HT-29 (cell line): ENCODE measurements around the gene HRG. TPM values are rescaled to one million over a fixed set of nuclear protein-coding genes. Genes with fewer than 3 reads are reported as not detected.
A peak's percentile ranks its signal among the peaks of the same experiment; 100 is the strongest.
"Not testable (repeated sequence)": the region's sequence is repeated elsewhere in the genome, so short reads cannot be mapped to it uniquely, and the experiment has no call there.

Experiments used
- DNase-seq: peaks from one replicate; pipeline ENCODE4 v3.0.0-alpha.2; 2015; ENCODE audit warnings: low spot score
- total RNA-seq: library from RNA; depleted of rRNA; stranded (reverse); fragments of >200 nt; shearing (Covaris generic); gene quantifications from 2 replicates; pipeline ENCODE4 v1.2.3, GENCODE V29; 2014; rRNA removed

HRG gene
- total RNA-seq: not detected in 2 replicates

GRCh38 chr3:186665625-186666188, at the start of gene HRG:
Gene HRG (plus strand): TSS chr3:186666014. CDS start chr3:186666032, 18 bp downstream.
- DNase-seq: no peak

GRCh38 chr3:186616299-186616617, 49.6 kb upstream of the HRG start:
- no peak for DNase-seq

- peak; percentile 83 for DNase-seq
Measured at GRCh38 chr3:186617036-186617946, 48.5 kb upstream of the HRG start.

DNA sequence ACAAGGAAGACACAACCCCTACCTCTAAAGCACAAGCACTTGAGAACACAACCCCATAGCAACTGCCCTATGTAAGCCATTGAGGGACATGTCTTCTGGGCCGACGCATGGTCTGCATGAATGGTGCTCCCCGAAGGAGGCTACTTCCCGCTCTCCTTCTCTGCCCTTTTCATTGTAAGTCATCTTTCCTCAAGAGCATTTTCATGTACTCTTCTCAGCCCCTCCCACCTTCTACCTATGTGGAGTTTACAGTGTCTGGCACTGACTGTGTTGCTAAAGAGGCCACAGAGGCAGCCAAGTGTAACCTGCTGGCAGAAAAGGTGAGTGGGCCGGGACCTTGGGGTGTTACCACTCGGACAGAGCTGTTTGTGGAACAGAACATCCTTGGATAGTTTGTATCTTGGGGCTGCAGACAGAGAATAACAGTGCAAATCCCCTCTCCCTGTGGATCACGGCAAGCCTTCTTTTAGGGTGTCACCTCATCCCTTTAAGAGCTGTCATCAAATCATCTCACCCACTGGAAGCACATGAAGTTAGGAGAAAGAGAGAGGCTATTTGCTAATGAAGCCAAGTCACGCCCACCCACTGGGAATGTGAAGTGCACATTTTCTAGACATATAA, 47.4 kb upstream of the HRG start:
- DNase-seq: no peak

GRCh38 chr3:186619787-186620212, 46.0 kb upstream of the HRG start:
- no peak for DNase-seq

- DNase-seq: no peak
Measured at GRCh38 chr3:186620213-186621092, 45.4 kb upstream of the HRG start.

DNA sequence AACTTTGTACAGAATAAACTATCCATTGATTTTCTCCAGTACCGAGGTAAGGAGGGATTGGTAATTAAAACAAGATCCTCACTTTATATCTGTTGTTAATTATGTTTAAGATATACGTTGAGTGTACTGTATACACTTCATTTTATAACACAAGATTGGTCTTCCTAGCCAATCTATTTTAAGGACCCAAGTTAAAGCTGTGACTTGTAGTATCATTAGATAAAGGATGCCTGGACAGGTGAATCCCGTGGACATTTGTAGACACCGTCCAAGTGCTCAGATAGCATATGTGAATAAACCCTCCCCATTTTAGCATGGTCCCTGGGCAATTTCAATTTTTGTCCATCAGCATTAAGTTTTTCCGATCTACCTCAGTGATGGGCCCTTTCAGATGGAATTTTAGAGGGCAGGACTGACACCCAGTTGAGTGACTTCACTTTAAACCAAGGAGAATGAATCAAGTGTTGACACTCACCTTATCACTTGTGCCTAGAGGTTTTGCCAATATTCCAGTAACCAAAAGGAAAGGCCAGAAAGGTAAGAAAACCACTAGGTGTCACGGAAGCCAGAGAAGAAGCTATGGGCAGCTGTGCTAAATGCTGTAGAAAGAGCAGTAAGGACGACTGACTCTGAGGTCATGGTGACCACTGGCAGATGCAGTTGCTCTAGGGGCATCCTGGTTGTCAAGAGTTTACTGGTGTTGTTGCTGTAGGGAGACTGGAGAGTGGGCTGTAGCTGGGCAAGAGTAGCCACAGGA, 43.7 kb upstream of the HRG start:
- no peak for DNase-seq

DNA sequence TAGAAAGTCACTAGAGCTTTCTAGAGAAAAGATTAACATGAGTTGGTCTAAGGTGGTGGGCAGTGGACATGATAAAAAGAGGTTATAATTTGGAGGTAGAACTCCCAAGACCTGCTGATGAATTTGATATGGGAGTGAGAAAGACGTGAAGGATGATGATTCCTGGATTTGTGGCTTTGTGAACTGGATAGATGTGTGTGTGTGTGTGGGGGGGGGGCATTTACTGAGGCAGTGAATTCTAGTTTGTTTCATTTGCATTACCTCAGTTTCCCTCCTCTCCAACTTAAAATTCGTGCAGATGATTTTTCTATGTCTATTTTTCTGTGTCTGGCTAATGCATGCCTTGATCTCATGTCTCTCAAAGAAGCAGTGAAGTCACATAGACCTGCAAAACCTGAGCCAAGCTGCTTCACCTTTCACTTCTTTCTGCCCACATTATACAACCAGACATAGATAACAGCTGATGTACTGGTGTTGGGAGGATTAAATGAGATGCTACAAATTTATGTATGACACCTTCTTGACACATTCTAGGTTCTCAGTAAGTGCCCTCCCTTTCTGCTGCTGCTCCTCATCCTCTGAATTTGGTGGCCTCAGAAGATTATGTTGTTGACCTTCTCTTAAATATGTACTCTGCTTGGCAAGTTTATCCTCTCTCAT, 43.0 kb upstream of the HRG start:
- no peak for DNase-seq

- no peak for DNase-seq
Measured at GRCh38 chr3:186624598-186624997, 41.2 kb upstream of the HRG start.

DNA sequence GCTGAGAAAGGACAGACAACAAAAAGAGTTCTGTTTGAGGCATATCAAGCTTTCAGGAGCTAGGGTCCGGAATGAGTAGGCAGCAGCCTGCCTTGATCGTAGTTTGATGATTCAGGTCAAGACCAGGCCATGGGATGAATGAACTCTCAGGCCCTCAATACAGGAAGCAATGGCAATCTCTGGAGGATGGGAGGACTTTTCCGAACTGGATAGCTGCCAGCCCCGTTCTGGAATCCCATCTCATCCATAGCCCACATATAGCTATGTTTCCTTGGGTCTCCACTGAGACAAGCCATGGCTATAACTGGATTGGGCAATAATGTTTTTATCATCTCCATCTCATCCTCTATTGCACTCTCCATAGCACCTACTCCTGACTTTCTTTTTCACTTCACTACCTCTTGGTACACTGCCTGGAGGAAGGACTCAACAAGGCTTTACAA, 40.2 kb upstream of the HRG start:
- no peak for DNase-seq

- DNase-seq: no peak
Measured at GRCh38 chr3:186626254-186626847, 39.5 kb upstream of the HRG start.

DNA sequence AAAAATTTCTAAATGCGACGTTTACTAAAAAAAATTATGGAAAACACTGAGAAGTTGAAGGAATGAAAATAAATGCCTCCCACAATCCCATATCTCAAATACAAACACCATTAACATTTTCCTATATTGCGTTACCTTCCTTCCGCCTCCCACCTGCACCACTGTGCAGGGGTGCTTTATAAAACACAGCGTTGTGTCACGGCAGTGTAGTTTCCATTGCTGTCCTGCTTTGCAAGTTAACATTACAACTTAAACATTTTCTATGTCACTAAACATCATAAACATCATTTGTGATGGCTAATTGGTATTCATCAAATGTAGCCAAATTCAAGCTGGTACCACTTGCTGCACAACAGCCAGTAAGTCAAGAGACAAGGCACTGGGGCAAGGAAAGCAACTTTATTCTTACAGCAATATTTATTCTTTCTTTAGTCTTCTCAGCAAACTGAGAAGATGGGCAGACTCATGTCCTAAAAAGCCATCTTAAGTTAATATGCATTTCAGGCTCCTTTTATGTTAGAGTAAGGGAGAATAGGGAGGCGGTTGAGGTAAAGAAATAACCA, 37.9 kb upstream of the HRG start:
- no peak for DNase-seq

DNA sequence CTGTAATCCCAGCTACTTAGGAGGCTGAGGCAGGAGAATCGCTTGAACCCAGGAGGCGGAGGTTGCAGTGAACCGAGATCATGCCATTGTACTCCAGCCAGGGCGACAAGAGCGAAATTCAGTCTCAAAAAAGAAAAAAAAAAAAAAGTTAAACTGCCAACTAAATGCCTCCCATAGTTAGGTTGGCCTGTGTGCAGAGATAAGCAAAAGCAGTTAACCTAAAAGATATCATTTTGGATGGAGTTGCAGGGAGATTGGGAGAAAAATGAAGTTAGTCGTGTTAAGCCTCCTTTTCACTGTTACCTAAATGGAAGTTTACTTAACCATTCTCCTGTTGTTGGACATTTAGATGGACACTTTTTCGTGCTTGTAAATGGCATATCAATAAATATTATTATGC, 37.1 kb upstream of the HRG start:
- DNase-seq: no peak

GRCh38 chr3:186630950-186631641, 34.7 kb upstream of the HRG start:
- no peak for DNase-seq

- no peak for DNase-seq
Measured at GRCh38 chr3:186633481-186633880, 32.3 kb upstream of the HRG start.

GRCh38 chr3:186634207-186634606, 31.6 kb upstream of the HRG start:
- not testable (repeated sequence) for DNase-seq

DNA sequence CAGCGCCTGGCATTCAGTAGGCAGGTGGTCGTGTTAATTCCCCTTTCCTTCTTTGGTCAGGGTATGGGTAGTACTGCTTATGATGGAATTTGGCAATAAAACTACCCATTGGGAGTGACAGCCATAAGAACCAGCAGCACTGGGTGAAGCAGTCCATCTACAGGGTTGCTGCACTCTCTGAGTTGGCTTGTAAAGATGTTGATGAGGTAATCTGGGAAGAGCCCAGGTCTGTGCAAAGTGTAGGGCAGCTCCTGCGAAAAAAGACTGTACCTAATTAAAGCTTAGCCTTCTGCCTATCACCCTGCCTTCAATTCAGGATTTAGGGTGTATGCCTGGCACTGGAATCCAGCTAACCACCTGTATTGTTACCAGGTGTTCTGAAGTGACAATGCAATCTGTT, 30.3 kb upstream of the HRG start:
- no peak for DNase-seq

DNA sequence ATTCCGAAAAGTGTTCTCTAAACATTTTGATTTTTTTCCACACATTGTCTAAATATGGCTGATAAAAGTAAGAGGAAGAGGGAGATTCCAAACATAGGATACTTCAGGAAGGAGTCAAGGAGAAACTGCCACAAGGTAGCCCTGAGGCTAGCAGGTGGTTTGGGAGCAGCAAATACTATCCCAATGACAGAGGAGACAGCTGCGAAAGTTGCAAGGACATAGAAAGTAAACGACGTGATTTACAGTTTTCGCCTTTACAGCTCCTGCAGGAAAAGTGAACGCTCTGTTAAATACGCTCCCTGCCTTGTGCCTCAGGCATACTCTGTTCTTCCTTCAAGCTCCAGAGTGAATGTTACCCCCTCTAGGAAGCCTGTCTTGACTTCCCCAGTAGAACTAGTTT, 29.3 kb upstream of the HRG start:
- DNase-seq: no peak

- DNase-seq: no peak
Measured at GRCh38 chr3:186637686-186638085, 28.1 kb upstream of the HRG start.
